A673 (cell line): Measurements from ENCODE around the gene IYD. TPM values are rescaled to one million over a fixed set of nuclear protein-coding genes. Genes with fewer than 3 reads are reported as not detected.

Source experiments
- Bru-seq: library from RNA; stranded (reverse); fragments of 400-500 nt; gene quantifications from one replicate; lab custom pipeline; 2021; lab: Mats Ljungman, UMichigan
- BruChase-seq, 2 experiments: library from RNA; stranded (reverse); fragments of 400-500 nt; gene quantifications; one replicate each; lab custom pipeline; 2021; lab: Mats Ljungman, UMichigan
- BruUV-seq: library from RNA; stranded (reverse); fragments of 400-500 nt; replicated peaks from 2 replicates; lab custom pipeline; 2021; lab: Mats Ljungman, UMichigan
- CTCF ChIA-PET: fragments of 300-600 bp; sonication (Branson Sonifier 250); formaldehyde crosslinking; loops from one replicate; lab custom pipeline; 2022; ENCODE audit warnings: antibody characterized with exemption; lab: Charles Lee
- POLR2A ChIA-PET: fragments of 300-600 bp; sonication (Branson Sonifier 250); formaldehyde crosslinking; loops from one replicate; lab custom pipeline; 2022; ENCODE audit warnings: antibody characterized with exemption; ENCODE audit not compliant: low non-redundant PET; lab: Charles Lee
- DNase-seq: peaks from one replicate; pipeline ENCODE4 v3.0.0-alpha.2; 2015; ENCODE audit warnings: low spot score
- H3K27ac ChIP-seq: fragments of 200-600 bp; sonication (generic); 2 replicates; pipeline ENCODE4 v1.5.1; 2016; ENCODE audit warnings: mixed run types, low read depth, mild to moderate bottlenecking, mixed read lengths, antibody characterized with exemption, low read length; ENCODE audit not compliant: poor library complexity, severe bottlenecking
- H3K27me3 ChIP-seq: fragments of 200-600 bp; sonication (generic); replicated peaks from 2 replicates; pipeline ENCODE4 v1.6.1; 2017; ENCODE audit warnings: mixed run types, low read depth, mild to moderate bottlenecking, mixed read lengths, antibody characterized with exemption, low read length; ENCODE audit not compliant: insufficient read depth, poor library complexity
- H3K36me3 ChIP-seq: fragments of 200-600 bp; sonication (generic); 2 replicates; pipeline ENCODE4 v1.6.1; 2016; ENCODE audit warnings: mixed run types, mild to moderate bottlenecking, mixed read lengths, antibody characterized with exemption, low read length; ENCODE audit not compliant: insufficient read depth, poor library complexity, severe bottlenecking
- H3K4me1 ChIP-seq: fragments of 200-600 bp; sonication (generic); 2 replicates; pipeline ENCODE4 v1.6.1; 2017; ENCODE audit warnings: mixed run types, mild to moderate bottlenecking, mixed read lengths, antibody characterized with exemption, low read length; ENCODE audit not compliant: insufficient read depth, poor library complexity, severe bottlenecking
- H3K4me3 ChIP-seq: fragments of 200-600 bp; sonication (generic); 2 replicates; pipeline ENCODE4 v1.5.1; 2016; ENCODE audit warnings: low read depth, mixed run types, mild to moderate bottlenecking, mixed read lengths, low read length; ENCODE audit not compliant: poor library complexity, severe bottlenecking
- H3K9me3 ChIP-seq: fragments of 200-600 bp; sonication (generic); 2 replicates; pipeline ENCODE4 v1.6.1; 2016; ENCODE audit warnings: mixed run types, low read depth, mild to moderate bottlenecking, mixed read lengths, antibody characterized with exemption, low read length; ENCODE audit not compliant: poor library complexity, severe bottlenecking
- CTCF ChIP-seq: fragments of 300-800, 200-600 bp; sonication (generic); conservative IDR thresholded peaks from 2 replicates; pipeline ENCODE4 v1.5.1; 2017; ENCODE audit warnings: low read depth, mild to moderate bottlenecking, antibody characterized with exemption, low read length, moderate library complexity, mixed read lengths
- EZH2 ChIP-seq: fragments of 200-600 bp; sonication (generic); IDR thresholded peaks from 2 replicates; pipeline ENCODE4 v1.6.1; 2017; ENCODE audit warnings: borderline replicate concordance, low read depth, mild to moderate bottlenecking, mixed read lengths, antibody characterized with exemption, low read length; ENCODE audit not compliant: poor library complexity, severe bottlenecking
- intact Hi-C: fragments of 100-400 bp; cut with micrococcal nuclease; formaldehyde crosslinking; loops from one replicate; pipeline ENCODE4 v1.10.0; 2022; ENCODE audit not compliant: unreplicated experiment
- long read RNA-seq: library from polyadenylated mRNA; stranded (forward); transcript quantifications from one replicate; pipeline ENCODE4 v2.0.0, GENCODE V29; 2022
- total RNA-seq: library from RNA; stranded (reverse); gene quantifications from 2 replicates; pipeline ENCODE4 v1.2.3, GENCODE V29; 2021

The IYD gene, protein sequence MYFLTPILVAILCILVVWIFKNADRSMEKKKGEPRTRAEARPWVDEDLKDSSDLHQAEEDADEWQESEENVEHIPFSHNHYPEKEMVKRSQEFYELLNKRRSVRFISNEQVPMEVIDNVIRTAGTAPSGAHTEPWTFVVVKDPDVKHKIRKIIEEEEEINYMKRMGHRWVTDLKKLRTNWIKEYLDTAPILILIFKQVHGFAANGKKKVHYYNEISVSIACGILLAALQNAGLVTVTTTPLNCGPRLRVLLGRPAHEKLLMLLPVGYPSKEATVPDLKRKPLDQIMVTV
- total RNA-seq (not detected in 2 replicates), Bru-seq, nascent RNA (not detected), BruChase-seq, experiment 1, labeled RNA remaining after a 2-hour chase (not detected), BruChase-seq, experiment 2, labeled RNA remaining after a 6-hour chase (percentile 5 among the genes with signal in this experiment)
- long read RNA-seq, result 0 reads

- POLR2A ChIA-PET, result no interaction called here
- no peak within 1 kb of the TSS for H3K4me3 ChIP-seq
- intact Hi-C loops, result no loop called here
- no peaks in the 10 kb centered on the region for H3K9me3 ChIP-seq
- no peak for DNase-seq
- H3K27me3 ChIP-seq, result no peaks in the 10 kb centered on the region
- H3K4me1 ChIP-seq, result peaks cover 5% of the 10 kb centered on the region
- CTCF ChIA-PET, result no interaction called here
- BruUV-seq, result no TSS peak
- H3K36me3 ChIP-seq, result no peaks in the 10 kb centered on the region
- no peak within 1 kb of the TSS for H3K27ac ChIP-seq
- no peak for TF ChIP-seq CTCF
- TF ChIP-seq EZH2, result no peak
Measured at GRCh38 chr6:150368762-150369161, at the start of gene IYD. Gene IYD, plus strand, starts transcription at chr6:150369012. Its CDS starts 20 bp downstream, at chr6:150369032.

DNA sequence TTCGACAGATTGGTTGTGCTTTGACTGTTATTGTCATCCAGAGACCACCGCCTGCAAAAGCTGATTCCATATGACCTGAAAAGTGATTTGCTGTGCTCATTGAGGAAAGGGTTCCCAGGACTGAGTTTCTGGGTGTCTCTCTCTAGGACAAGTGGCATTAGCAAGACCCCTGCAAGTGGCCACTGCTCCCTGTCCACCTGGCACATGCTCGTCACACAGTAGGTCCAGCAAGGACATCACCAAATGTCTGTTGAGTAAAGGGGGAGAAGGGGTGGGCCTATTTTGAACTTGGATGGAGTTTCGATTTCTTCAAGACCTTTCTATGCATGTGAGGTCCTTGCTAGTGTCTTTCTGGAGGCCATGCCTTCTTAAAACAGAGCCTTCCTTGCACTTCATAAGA is 48.9 kb upstream of the IYD start:
- Histone ChIP-seq H3K9me3 (no peaks in the 10 kb centered on the region), H3K27ac (no peak overlapping the region), H3K4me3 (no peak overlapping the region), H3K36me3 (no peaks in the 10 kb centered on the region), H3K4me1 (no peaks in the 10 kb centered on the region), H3K27me3 (no peaks in the 10 kb centered on the region)
- no peak for TF ChIP-seq EZH2
- TF ChIP-seq CTCF, result no peak
- no peak for DNase-seq
- ChIA-PET POLR2A (no interaction called here), CTCF (no interaction called here)
- BruUV-seq, result no TSS peak
- intact Hi-C loops, result no loop called here

DNA sequence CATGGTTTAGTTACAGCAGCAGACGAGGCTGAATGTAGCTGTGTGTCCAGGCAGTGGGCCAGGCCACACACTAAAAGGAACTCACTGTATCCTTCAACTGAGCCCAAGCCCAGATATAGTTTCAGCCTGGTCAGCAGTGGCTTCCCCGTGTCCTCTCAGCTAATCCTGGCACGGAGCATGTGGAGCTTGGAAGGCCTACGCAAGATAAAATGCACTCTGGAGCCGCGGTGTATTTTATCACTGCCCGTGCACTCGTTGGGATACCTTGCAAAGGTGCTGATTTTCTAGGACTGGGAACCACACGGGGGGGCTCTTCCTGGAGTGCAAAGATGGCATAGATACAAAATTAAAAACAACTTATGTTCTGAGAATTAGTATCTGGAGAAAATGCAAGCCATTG is 48.4 kb upstream of the IYD start:
- ChIA-PET POLR2A (no interaction called here), CTCF (no interaction called here)
- Histone ChIP-seq H3K4me1 (no peaks in the 10 kb centered on the region), H3K9me3 (no peaks in the 10 kb centered on the region), H3K27ac (no peak overlapping the region), H3K27me3 (no peaks in the 10 kb centered on the region), H3K4me3 (no peak overlapping the region), H3K36me3 (no peaks in the 10 kb centered on the region)
- DNase-seq, result no peak
- BruUV-seq, result no TSS peak
- intact Hi-C loops, result no loop called here
- no peak for TF ChIP-seq EZH2
- no peak for TF ChIP-seq CTCF
